Smooth muscle cell of the brain vasculature (primary cell): ENCODE measurements around the gene CCDC9B.

Experiments
- DNase-seq: peaks from one replicate; pipeline ENCODE4 v3.0.0-alpha.2; 2012; ENCODE audit warnings: low read depth, low spot score

CCDC9B gene

DNA sequence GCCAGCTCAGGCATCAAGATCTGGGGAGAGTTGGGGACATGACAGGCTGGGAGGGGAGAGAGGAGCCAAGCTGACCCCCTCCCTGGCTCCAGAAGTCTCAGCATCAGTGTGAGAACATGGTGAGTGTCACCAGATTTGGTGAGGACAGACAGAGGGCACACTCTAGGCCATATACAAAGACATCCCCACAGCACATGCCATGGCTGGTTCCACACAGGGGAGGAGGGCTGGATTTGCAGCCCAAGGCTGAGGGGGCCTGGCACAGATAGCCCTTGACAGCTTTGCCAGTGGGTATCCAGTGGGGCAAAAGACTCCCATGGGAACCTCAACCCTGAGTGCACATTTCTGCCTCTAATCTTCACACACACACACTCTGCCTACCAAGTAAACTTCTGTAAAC, 47.7 kb downstream of the CCDC9B start:
- no peak for DNase-seq

DNA sequence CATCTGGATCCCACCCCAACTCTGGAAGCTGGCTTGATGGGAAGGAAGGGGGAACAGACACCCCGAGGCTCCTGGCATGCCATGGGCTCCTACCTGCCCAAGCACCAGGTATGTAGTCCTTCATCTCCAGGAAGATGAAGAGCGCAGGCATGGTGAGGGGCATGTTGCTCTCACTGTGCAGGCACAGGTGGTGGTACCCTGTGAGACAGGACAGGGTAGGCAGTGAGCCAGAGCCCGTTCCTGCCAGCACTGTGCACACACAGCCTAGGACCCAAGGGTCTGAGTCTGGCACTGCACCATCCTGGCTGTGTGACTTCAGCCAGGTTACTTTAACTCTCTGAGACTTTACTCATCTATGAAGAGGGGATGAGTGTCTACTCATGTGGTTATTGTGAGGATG, 48.5 kb downstream of the CCDC9B start:
- no peak for DNase-seq

DNA sequence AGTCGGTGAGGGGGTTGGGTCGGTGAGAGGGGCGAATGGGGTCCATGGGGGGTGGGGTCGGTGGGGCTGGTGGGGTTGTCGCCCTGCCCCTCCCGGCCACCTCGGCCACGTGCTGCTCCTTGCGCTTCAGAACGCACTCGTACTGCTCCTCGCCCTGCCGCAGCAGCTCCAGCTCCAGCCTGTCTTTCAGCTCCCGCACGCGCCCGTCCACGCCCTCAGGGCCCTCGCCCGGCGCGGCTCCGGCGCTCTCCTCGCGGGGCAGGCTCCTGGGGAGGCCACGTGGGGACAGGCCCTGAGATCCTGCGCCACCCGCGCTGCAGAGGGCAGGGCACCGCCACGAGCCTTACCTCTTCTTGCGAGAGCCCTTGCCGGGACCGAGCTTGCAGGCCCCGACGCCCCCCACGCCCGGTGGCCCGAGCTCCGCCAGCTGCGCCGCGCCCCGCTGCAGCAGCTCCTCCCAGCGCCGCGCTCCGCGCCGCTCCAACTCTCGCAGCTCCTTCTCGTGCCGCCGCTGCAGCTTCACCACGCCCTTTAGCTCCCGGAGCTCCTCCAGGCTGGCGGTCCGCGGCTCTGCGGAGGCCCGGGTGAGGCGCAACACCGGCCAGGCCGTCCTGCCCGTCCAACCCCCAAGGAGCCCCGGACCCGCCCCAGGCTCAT, 49.7 kb downstream of the CCDC9B start:
- DNase-seq, result no peak

DNA sequence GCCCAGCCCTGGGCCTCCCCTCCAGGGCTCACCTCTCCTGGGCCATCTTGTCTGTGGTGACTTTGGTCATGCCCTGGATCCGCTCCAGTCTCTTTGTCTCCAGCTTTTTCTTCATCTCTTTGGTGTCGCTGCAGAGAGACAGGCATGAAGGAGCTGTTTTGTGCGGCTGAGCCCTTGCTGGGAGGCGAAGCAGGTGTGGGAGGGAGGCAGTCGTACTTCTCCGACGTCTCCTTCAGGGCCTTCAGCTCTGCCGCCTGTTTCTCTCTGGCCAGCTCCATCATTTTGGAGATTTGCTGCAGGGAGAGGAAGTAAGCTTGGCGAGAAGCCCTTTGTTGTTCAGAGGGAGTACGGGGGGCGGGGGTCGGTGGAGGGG, 50.2 kb downstream of the CCDC9B start:
- DNase-seq, result no peak

DNA sequence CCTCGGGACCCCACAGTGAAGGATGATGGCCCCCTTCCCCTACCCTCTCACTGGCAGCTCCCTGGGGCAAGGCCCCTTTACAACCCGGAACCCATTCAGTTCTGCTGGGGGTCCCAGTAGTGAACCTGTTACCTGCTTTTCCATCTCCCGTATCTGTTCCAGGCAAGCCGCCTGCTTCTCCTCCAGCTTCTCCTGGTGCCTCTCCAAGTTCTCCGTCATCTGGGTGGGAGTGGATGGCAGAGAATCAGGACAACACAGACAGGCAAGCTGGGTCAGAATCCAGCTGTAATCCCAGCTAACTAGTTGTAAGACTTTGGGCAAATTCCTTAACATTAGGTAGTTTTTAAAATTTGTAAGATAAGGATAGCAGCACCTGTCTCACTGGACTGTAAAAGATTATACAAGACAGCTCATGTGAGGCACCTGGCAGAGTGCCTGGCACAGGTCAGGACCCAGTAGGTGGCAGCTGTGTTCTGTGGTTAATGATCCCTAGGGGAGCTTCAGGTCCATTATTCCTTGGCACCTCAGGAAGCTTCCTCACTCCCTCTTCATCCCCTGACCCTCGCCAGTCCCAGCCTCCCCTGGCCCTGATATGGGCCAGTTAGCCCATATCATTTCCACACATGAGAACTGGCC, 51.5 kb downstream of the CCDC9B start:
- DNase-seq, result no peak

DNA sequence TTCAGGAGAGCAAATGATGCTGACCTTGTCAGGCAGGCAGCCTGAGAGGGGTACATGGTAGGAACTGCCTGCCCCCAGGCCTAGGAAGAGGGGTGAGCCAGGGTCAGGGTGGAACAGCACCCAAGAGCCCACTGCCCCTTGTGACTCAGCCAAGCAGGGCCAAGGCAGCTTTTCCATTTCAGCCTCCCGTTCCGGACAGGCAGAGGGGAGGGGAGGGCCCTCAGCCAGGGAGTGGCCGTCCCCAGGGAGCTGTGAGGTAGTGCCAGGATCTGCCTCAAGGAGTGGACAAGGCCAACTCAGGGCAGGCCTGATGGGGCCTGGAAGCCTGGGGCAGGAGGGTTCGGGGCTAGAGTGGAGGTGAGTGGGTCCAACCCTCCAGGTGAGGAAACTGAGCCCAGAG, 52.8 kb downstream of the CCDC9B start:
- no peak for DNase-seq

DNA sequence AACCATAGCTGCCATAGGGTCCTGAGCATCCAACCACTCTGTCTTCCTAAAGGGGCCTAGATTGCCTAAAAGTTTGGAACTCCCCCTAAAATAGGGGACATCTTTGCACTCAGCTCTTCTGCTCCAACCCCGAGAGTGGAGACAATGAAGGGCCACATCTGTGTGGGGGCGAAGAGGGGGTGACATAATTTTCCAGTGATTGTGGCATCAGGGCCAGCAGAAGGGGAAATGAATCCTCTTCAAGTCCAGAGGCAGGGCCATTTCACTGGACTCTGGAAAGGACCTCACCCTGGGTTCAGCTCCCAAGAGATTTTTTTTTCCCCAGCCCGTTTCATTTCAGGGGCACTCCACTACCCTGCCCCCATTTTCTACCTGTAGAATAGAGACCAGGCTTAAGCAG, 53.2 kb downstream of the CCDC9B start:
- no peak for DNase-seq

DNA sequence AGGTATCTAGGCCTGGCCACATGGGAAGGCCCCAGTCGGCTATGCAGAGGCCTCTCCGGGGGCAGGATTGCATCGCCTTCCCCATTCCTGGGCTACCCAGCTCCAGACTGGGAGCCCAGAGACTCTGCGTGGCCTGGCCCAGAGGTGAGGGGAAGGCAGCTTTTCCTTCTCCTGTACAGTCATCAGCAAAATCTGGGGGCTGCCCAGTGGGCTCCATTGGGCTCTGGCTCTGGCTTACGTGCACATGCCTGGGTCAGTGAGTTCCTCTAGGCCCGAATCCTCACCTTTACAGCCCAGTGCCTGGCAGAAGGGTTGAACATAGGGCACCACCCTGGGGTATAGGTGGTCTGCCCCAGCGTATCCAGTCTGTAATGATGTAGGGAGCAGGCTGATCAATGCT, 53.9 kb downstream of the CCDC9B start:
- DNase-seq, result no peak

DNA sequence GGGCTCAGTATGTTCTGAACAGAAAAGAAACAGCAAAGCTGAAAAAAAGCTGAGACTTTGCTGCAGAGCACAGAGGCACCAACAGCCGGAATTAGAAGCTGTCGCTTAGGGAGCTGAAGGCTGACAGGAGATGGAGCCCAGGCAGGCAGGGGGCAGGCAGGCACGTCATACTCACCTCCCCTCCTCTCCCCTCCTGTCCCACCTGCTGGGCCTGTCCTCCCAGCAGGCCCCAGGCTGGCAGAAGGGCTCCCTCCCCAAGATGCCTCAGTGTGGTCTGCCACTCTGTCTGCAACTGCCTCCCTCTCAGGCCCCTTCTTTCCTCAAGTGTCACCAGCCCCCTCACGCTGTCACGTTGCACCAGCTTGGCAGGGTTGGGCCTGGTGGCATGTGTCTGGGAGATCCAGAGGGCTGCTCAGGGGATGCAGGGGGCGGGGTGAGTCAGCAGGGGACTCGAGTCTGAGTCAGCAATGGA, 54.6 kb downstream of the CCDC9B start:
- DNase-seq, result no peak

DNA sequence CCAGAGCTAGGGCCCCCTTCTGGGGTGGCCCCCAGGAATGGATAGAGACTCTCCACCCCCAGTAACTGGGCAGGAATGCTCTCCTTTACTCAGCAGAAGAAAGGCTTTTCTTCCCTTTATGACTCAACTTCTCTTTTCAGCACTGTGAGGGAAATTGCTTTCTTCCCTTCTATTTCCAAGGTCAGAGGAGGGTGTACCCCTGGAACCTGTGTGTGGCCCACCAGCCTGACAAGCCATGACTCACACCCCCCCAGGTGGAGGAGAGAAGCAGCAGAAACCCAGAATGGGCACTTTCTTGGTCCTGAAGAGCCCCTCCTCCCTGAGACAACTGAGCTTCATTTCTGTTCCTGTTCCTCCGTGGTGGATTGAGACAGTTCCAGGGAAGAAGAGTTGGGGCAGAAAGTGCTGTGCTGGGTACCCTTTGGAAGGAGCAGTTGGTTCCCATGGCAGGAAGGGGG, 55.2 kb downstream of the CCDC9B start:
- DNase-seq, result no peak

DNA sequence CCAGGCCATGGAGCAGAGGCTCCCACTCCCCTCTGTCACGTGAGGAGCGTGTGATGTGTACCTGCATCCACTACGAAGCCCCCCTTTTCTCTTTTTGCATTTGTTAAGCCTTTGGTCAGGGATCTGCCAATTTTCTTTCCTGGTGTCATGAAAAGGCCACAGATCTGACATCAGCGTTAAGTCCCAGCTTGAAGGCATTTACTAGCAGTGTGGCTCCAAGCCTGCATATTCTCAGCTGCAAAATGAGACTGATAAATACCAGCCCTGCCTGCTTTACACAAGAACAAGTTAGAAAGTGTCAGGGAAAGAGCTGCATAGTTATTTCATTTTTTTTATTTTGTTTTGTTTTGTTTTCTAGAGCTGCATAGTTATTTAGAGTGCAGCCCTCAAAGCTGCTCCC, 55.6 kb downstream of the CCDC9B start:
- no peak for DNase-seq

DNA sequence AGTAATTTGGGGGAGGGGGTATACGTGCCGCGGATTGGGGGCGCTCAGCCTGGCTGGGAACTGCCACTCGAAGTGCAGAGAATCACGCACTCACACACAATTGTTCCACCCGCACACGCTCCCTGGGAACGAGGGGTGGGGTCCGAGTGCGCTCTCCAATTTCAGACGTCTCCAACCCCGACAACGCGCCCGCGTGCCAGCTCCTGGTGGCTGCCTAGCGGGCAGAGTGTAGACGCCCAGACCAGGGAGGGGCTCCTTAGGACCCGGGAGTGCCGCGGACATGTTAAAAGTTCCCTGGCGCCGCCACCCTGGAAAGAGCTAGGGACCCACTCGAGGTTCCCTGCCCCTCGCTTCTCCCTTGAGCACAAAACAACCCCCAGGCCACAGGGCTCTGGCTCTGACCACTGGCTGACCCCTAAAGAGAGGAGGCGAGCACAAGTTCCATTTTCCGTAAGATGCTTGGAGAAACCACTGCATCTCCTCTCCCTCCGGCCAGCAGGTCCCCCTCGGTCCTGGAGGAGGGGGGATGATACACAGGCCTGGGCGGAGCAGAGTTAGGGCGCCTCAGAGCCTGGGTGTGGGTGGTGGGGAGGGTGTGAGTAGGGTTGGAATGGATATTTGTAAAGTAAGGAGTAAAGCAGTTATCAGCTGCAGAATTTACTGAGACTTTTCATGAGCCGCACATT, 57.0 kb downstream of the CCDC9B start:
- DNase-seq, result no peak

DNA sequence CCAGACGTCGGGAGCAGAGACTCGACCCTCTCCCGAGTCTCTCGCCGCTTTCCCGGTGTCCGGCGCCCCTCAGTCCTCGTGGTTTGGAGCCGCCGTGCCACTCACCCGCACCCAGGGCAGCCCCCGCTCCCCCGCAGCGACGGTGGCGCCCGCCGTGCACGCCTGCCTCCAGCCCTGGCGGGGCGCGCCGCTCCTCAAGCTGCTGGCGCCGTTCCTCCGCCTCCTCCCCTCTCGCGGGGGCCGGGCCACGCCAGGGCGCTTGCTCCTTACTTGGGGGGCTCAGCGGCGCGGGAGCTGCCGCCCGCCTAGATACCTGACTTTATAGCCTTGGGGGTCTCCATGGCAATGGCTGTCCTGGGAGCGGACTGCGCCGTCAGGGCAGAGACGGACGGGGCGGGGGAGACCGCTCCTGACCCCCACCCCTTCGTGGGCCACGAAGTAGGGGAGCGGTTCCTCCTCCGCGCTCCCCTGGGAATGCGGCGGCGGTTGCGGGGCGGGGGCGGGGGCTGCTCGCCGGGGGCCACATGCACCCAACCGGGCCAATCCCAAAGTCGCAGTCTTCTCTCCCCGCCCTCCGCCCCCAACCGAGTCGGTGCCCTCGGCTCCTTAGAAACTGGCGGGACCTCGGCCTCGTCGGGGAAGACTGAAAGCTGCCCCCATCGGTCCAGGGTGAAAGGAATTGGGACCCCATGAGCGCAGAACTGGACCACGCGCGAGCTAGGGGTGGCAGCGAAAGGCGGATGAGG, 57.7 kb downstream of the CCDC9B start, which contains the start of gene ANKRD63:
Gene ANKRD63 (minus strand): TSS at position 196 of the 746 bp plus-strand sequence. CDS start 478 bp downstream, outside the sequence.
- DNase-seq, result no peak

DNA sequence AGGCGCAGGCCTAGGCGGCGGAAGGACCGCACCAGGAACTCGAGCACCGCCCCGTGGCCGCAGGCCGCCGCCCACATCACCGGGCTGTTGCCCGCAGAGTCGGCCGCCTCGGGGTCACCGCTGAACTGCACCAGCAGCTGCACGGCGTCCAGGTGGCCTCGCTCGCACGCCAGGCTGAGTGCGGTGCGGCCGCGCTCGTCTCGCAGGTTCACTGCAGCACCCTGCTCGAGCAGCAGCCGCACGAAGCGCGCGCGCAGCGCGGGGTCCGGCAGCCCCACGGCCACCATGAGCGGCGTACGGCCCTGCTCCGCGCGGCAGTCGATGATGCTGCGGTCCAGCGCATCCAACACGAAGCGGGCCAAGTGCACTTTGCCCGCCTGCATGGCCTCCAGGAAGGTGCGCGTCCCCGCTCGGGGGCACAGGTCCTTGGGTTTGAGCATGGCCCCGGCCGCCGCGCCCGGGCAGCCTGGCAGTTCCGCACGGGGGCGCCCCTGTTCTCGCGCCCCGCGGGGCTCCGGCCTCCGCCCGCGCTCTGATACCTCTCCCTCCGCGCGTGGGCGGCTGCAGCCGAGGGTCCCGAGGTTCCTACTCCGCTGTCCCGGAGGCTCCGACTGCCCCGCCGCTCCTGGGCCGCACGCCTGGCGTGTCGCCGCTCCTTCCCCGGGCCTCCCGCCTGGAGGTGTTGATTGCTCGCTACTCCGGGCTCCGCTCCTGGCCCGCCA, 58.4 kb downstream of the CCDC9B start:
- no peak for DNase-seq

DNA sequence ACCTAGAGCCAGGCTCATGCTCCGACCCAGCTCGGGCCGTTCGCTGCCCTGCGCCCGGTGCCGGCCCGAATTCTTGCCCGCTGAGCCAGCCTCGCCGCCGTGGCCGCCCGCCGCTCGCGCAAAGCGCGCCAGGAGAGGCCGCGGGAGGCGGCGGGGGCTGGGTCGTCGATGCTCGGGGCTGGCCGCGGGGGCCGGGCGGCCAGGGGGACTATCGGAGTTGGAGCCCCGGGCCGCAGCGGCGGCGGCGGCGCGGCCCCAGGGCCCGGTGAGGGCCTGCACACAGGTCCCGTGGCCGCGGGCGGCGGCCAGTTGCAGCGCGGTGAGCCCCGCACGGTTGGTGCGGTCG, 59.0 kb downstream of the CCDC9B start:
- DNase-seq, result no peak
